Hepatocyte (in vitro differentiated cells): ENCODE data around the gene SNX27.

Experiments
- CTCF ChIP-seq: fragments of 200-600 bp; sonication (generic); IDR thresholded peaks from 2 replicates; pipeline ENCODE4 v1.5.1; 2016; ENCODE audit warnings: antibody characterized with exemption, mild to moderate bottlenecking; ENCODE audit not compliant: poor library complexity
- EZH2 ChIP-seq: fragments of 200-600 bp; sonication (generic); IDR thresholded peaks from 2 replicates; pipeline ENCODE4 v1.6.1; 2016; ENCODE audit warnings: antibody characterized with exemption, mild to moderate bottlenecking, borderline replicate concordance

- no peak for TF ChIP-seq CTCF
- TF ChIP-seq EZH2 = no peak
Measured at GRCh38 chr1:151661751-151662150, 49.9 kb downstream of the SNX27 start.
